MM.1S (cell line): ENCODE results near the gene TPD52L2.
"Not testable (repeated sequence)": the region's sequence is repeated elsewhere in the genome, so short reads cannot be mapped to it uniquely, and the experiment has no call there.

Source experiments
- DNase-seq: peaks from one replicate; pipeline ENCODE4 v3.0.0-alpha.2; 2015
- H2AFZ ChIP-seq: fragments of 300-600 bp; sonication (generic); 2 replicates; pipeline ENCODE4 v1.6.0; 2016; ENCODE audit warnings: antibody characterized with exemption, low read length
- H3F3A ChIP-seq: fragments of 300-600 bp; sonication (generic); 2 replicates; pipeline ENCODE4 v1.6.1; 2016; ENCODE audit warnings: mild to moderate bottlenecking, antibody characterized with exemption, low read length, moderate library complexity, mixed read lengths; ENCODE audit not compliant: insufficient read depth
- H3K27ac ChIP-seq: fragments of 300-600 bp; sonication (generic); 2 replicates; pipeline ENCODE4 v1.5.1; 2016; ENCODE audit warnings: mild to moderate bottlenecking, low read length
- H3K27me3 ChIP-seq: fragments of 300-600 bp; sonication (generic); replicated peaks from 2 replicates; pipeline ENCODE4 v1.6.0; 2016; ENCODE audit warnings: low read length; ENCODE audit not compliant: insufficient read depth
- H3K36me3 ChIP-seq: fragments of 300-600 bp; sonication (generic); replicated peaks from 2 replicates; pipeline ENCODE4 v1.6.1; 2016; ENCODE audit warnings: mild to moderate bottlenecking, low read length, mixed read lengths; ENCODE audit not compliant: insufficient read depth
- H3K4me1 ChIP-seq: fragments of 300-600 bp; sonication (generic); 2 replicates; pipeline ENCODE4 v1.6.1; 2016; ENCODE audit warnings: low read length, mixed read lengths
- H3K4me2 ChIP-seq: fragments of 300-600 bp; sonication (generic); 2 replicates; pipeline ENCODE4 v1.6.0; 2016; ENCODE audit warnings: low read depth, low read length
- H3K4me3 ChIP-seq: fragments of 300-600 bp; sonication (generic); 2 replicates; pipeline ENCODE4 v1.5.1; 2016; ENCODE audit warnings: low read length, mixed read lengths
- H3K79me2 ChIP-seq: fragments of 300-600 bp; sonication (generic); 2 replicates; pipeline ENCODE4 v1.6.1; 2016; ENCODE audit warnings: mixed run types, low read length, mixed read lengths
- H3K9ac ChIP-seq: fragments of 300-600 bp; sonication (generic); 2 replicates; pipeline ENCODE4 v1.6.1; 2016; ENCODE audit warnings: low read length, mixed read lengths
- H3K9me2 ChIP-seq: fragments of 300-600 bp; sonication (generic); replicated peaks from 2 replicates; pipeline ENCODE4 v1.6.1; 2016; ENCODE audit warnings: mild to moderate bottlenecking, low read length, mixed read lengths; ENCODE audit not compliant: insufficient read depth
- H3K9me3 ChIP-seq: fragments of 300-600 bp; sonication (generic); replicated peaks from 2 replicates; pipeline ENCODE4 v1.6.1; 2016; ENCODE audit warnings: mild to moderate bottlenecking, low read length, mixed read lengths; ENCODE audit not compliant: insufficient read depth
- H4K20me1 ChIP-seq: fragments of 300-600 bp; sonication (generic); 2 replicates; pipeline ENCODE4 v1.6.1; 2016; ENCODE audit warnings: mild to moderate bottlenecking, low read length, moderate library complexity, mixed read lengths; ENCODE audit not compliant: insufficient read depth
- EZH2 ChIP-seq: fragments of 300-600 bp; sonication (generic); optimal IDR thresholded peaks from 2 replicates; pipeline ENCODE3; 2017; ENCODE audit warnings: low read depth, mild to moderate bottlenecking, antibody characterized with exemption, low read length, mixed read lengths
- EZH2phosphoT487 ChIP-seq: fragments of 300-600 bp; sonication (generic); IDR thresholded peaks from 2 replicates; pipeline ENCODE4 v1.6.1; 2018; ENCODE audit warnings: antibody characterized with exemption, low read length
- TF ChIP-seq, protein P1 (sequence below): fragments of 300-600 bp; sonication (generic); IDR thresholded peaks from 2 replicates; pipeline ENCODE4 v1.5.1; 2016; ENCODE audit warnings: antibody characterized with exemption, low read length, mixed read lengths

TPD52L2 gene

DNA sequence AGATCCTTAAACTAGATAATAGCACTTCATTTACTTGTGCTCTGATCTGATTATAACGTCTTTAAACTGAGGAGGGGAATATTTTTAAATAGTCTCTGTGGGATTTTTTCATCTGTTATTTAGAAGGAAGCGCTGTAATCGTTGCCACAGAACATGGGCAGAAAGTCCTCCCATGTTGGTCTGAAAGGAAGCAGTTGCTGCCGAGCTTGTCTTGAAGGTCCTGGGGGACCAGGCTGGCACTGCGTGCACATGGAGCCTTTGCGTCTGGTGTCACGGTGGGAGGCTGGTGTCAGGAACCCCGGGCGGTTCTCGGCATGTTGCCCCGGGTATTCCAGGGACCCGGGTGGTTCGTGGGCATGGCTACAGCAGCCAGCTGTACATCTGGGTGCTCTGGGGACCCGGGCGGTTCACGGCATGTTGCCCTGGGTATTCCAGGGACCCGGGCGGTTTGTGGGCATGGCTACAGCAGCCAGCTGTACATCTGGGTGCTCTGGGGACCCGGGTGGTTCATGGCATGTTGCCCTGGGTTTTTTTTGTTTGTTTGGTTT is 11.5 kb downstream of the TPD52L2 start:
- no peak overlapping the region for H3K4me2 ChIP-seq
- H3K27ac ChIP-seq: no peak overlapping the region
- no peaks in the 10 kb centered on the region for H3F3A ChIP-seq
- peaks cover 15% of the 10 kb centered on the region for H3K79me2 ChIP-seq
- no peaks in the 10 kb centered on the region for H3K9me2 ChIP-seq
- no peaks in the 10 kb centered on the region for H3K9me3 ChIP-seq
- H3K4me3 ChIP-seq: no peak overlapping the region
- H3K9ac ChIP-seq: no peak overlapping the region
- no peaks in the 10 kb centered on the region for H3K36me3 ChIP-seq
- H3K4me1 ChIP-seq: no peaks in the 10 kb centered on the region
- H3K27me3 ChIP-seq: no peaks in the 10 kb centered on the region
- no peak for DNase-seq
- H2AFZ ChIP-seq: no peak overlapping the region
- no peaks in the 10 kb centered on the region for H4K20me1 ChIP-seq
- no peak for TF ChIP-seq EZH2
- no peak for TF ChIP-seq EZH2phosphoT487
- TF ChIP-seq, protein P1, sequence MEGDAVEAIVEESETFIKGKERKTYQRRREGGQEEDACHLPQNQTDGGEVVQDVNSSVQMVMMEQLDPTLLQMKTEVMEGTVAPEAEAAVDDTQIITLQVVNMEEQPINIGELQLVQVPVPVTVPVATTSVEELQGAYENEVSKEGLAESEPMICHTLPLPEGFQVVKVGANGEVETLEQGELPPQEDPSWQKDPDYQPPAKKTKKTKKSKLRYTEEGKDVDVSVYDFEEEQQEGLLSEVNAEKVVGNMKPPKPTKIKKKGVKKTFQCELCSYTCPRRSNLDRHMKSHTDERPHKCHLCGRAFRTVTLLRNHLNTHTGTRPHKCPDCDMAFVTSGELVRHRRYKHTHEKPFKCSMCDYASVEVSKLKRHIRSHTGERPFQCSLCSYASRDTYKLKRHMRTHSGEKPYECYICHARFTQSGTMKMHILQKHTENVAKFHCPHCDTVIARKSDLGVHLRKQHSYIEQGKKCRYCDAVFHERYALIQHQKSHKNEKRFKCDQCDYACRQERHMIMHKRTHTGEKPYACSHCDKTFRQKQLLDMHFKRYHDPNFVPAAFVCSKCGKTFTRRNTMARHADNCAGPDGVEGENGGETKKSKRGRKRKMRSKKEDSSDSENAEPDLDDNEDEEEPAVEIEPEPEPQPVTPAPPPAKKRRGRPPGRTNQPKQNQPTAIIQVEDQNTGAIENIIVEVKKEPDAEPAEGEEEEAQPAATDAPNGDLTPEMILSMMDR: no peak

DNA sequence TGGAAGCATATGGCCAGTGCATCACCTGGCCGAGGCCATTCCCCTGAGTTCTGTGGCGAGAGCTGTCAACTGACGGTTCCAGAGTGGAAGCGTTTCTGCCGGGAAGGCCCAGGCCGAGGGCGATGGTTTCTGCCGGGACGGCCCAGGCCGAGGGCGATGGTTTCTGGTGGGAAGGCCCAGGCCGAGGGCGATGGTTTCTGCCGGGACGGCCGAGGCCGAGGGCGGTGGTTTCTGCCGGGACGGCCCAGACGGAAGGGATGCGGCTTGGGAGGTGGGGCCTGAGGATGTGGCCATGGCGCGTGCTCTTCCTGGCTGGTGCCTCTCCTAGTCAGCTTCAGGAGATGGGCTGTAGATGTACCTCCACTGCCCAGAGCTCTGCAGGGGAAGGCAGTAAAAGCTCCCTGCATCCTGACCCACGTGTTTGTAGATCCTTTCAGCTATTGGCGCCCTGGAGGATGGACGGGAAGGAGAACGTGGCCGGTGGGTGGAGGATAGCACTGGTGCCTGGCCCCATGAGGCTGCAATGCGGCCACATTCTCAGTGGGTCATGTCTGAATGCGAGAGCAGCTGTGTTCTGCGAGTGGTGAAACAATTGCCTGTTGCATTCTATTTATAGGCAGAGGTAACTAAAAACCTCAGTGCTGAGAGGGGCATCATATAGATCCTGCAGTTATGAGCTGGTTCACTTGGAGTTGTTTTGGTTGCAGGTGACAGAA is 12.8 kb downstream of the TPD52L2 start:
- no peaks in the 10 kb centered on the region for H4K20me1 ChIP-seq
- no peak overlapping the region for H3K27ac ChIP-seq
- no peaks in the 10 kb centered on the region for H3K9me3 ChIP-seq
- H3K4me1 ChIP-seq: no peaks in the 10 kb centered on the region
- H3K79me2 ChIP-seq: peaks cover 15% of the 10 kb centered on the region
- no peak overlapping the region for H3K9ac ChIP-seq
- H3K4me3 ChIP-seq: no peak overlapping the region
- no peaks in the 10 kb centered on the region for H3K27me3 ChIP-seq
- no peak overlapping the region for H3K4me2 ChIP-seq
- H2AFZ ChIP-seq: no peak overlapping the region
- DNase-seq: no peak
- no peaks in the 10 kb centered on the region for H3F3A ChIP-seq
- H3K36me3 ChIP-seq: no peaks in the 10 kb centered on the region
- no peaks in the 10 kb centered on the region for H3K9me2 ChIP-seq
- no peak for TF ChIP-seq EZH2
- TF ChIP-seq EZH2phosphoT487: no peak
- TF ChIP-seq, protein P1: no peak

DNA sequence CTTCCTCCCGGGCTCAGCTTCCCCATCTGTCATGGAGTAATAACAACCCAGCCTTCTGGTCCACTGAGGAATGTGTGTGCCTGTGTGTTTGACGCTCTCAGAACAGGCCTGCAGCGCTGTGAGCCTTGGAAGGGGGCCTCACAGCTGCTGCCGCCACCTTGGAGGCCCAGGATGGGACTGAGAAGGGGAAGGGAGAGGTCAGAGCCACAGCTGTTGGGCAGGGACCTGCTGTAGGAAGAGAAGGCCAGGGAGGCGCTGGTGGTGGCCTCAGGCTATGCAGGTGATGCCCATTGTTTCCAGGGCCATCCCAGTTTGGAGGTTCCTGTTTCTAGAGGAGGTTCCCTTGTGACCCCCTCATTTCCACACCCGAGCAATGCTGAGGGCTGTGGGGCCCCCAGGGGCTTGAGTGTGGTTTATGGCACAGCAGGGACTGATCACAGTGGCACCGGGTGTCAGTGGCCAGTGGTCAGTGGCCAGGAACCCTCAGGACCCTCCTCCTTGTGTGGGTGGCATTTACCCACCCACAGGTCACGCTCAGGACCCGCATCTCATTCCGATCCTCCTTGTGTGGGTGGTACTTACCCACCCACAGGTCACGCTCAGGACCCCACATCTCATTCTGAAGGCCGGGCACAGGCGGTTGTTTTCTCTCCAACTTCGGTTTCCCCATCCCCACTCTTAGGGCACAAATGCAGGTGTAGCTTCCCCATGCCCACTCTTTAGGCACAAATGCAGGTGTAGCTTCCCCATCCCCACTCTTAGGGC is 14.0 kb downstream of the TPD52L2 start:
- no peak for TF ChIP-seq EZH2phosphoT487
- TF ChIP-seq EZH2: no peak
- TF ChIP-seq, protein P1: no peak
- H3K27me3 ChIP-seq: no peaks in the 10 kb centered on the region
- H3K4me1 ChIP-seq: no peaks in the 10 kb centered on the region
- H3K4me2 ChIP-seq: no peak overlapping the region
- H3K9me3 ChIP-seq: no peaks in the 10 kb centered on the region
- no peak overlapping the region for H3K27ac ChIP-seq
- no peak overlapping the region for H3K9ac ChIP-seq
- no peaks in the 10 kb centered on the region for H3F3A ChIP-seq
- H4K20me1 ChIP-seq: no peaks in the 10 kb centered on the region
- no peak overlapping the region for H2AFZ ChIP-seq
- H3K4me3 ChIP-seq: no peak overlapping the region
- no peaks in the 10 kb centered on the region for H3K36me3 ChIP-seq
- peaks cover 15% of the 10 kb centered on the region for H3K79me2 ChIP-seq
- no peaks in the 10 kb centered on the region for H3K9me2 ChIP-seq
- no peak for DNase-seq

DNA sequence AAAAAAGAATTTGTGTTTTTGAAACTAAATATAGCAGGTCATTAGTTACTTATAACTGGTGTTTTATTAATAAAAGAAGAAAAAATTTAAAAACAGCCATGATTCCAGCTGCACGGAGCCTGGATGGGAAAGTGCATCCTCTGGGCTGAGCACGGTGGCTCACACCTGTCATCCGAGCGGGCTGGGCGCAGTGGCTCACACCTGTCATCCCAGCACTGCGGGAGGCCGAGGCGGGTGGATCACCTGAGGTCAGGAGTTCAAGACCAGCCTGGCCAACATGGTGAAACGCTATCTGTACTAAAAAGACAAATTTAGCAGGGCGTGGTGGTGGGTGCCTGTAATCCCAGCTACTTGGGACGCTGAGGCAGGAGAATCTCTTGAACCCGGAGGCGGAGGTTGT is 15.8 kb downstream of the TPD52L2 start:
- not testable (repeated sequence) for H4K20me1 ChIP-seq, H3K4me2 ChIP-seq, H3K9me2 ChIP-seq, H3K9ac ChIP-seq, H3K27ac ChIP-seq, H3K27me3 ChIP-seq, H2AFZ ChIP-seq, H3K4me1 ChIP-seq, H3K4me3 ChIP-seq, H3K9me3 ChIP-seq, H3K36me3 ChIP-seq, DNase-seq, H3F3A ChIP-seq
- peaks cover 15% of the 10 kb centered on the region for H3K79me2 ChIP-seq
